KOPT-K1 (cell line): Measurements from ENCODE around the gene PLXND1.
"Not testable (repeated sequence)": the region's sequence is repeated elsewhere in the genome, so short reads cannot be mapped to it uniquely, and the experiment has no call there.

Experiments used
- H3K27ac ChIP-seq: fragments of 200-600 bp; sonication (generic); 2 replicates; pipeline ENCODE4 v1.5.1; 2016; ENCODE audit warnings: antibody characterized with exemption, mild to moderate bottlenecking, low read depth, low read length; ENCODE audit not compliant: poor library complexity, severe bottlenecking
- H3K36me3 ChIP-seq: fragments of 200-600 bp; sonication (generic); 2 replicates; pipeline ENCODE4 v1.5.1; 2017; ENCODE audit warnings: antibody characterized with exemption, mild to moderate bottlenecking, low read length, moderate library complexity; ENCODE audit not compliant: insufficient read depth
- H3K9me3 ChIP-seq: fragments of 200-600 bp; sonication (generic); 2 replicates; pipeline ENCODE4 v1.5.1; 2017; ENCODE audit warnings: antibody characterized with exemption, low read length, mild to moderate bottlenecking; ENCODE audit not compliant: insufficient read depth, poor library complexity, severe bottlenecking

PLXND1 gene

GRCh38 chr3:129606636-129607390 lies at the start of gene PLXND1:
PLXND1 (minus strand) TSS chr3:129606676; CDS start chr3:129606639, 37 bp downstream.
- H3K36me3 ChIP-seq: no peaks in the 10 kb centered on the region
- no peaks in the 10 kb centered on the region for H3K9me3 ChIP-seq
- H3K27ac ChIP-seq: no peak within 1 kb of the TSS

- Histone ChIP-seq H3K27ac (no peak overlapping the region), H3K36me3 (peaks cover 15% of the 10 kb centered on the region)
Measured at GRCh38 chr3:129655291-129655700, 48.8 kb upstream of the PLXND1 start.

GRCh38 chr3:129654131-129654530 lies 47.7 kb upstream of the PLXND1 start:
- Histone ChIP-seq H3K36me3 (peaks cover 15% of the 10 kb centered on the region), H3K9me3 (no peaks in the 10 kb centered on the region), H3K27ac (no peak overlapping the region)

More at GRCh38 chr3:129655291-129655700, 48.8 kb upstream of the PLXND1 start:
- no peaks in the 10 kb centered on the region for H3K9me3 ChIP-seq

- no peak overlapping the region for H3K27ac ChIP-seq
- no peaks in the 10 kb centered on the region for H3K9me3 ChIP-seq
- H3K36me3 ChIP-seq: peaks cover 15% of the 10 kb centered on the region
Measured at GRCh38 chr3:129653019-129653418, 46.5 kb upstream of the PLXND1 start.

- Histone ChIP-seq H3K36me3 (peaks cover 15% of the 10 kb centered on the region), H3K27ac (no peak overlapping the region), H3K9me3 (no peaks in the 10 kb centered on the region)
Measured at GRCh38 chr3:129651435-129652202, 45.1 kb upstream of the PLXND1 start.

- Histone ChIP-seq H3K27ac (no peak overlapping the region), H3K9me3 (no peaks in the 10 kb centered on the region), H3K36me3 (peaks cover 15% of the 10 kb centered on the region)
Measured at GRCh38 chr3:129650256-129650872, 43.9 kb upstream of the PLXND1 start.

- Histone ChIP-seq H3K9me3 (no peaks in the 10 kb centered on the region), H3K36me3 (peaks cover 9% of the 10 kb centered on the region; the same call in 1 of the 2 replicates), H3K27ac (no peak overlapping the region)
Measured at GRCh38 chr3:129648391-129648790, 41.9 kb upstream of the PLXND1 start.

GRCh38 chr3:129645286-129645685 lies 38.8 kb upstream of the PLXND1 start:
- Histone ChIP-seq H3K9me3 (no peaks in the 10 kb centered on the region), H3K27ac (no peak overlapping the region)

GRCh38 chr3:129644836-129645235 lies 38.4 kb upstream of the PLXND1 start:
- Histone ChIP-seq H3K36me3 (no peaks in the 10 kb centered on the region), H3K9me3 (no peaks in the 10 kb centered on the region), H3K27ac (no peak overlapping the region)

More at GRCh38 chr3:129645286-129645685, 38.8 kb upstream of the PLXND1 start:
- H3K36me3 ChIP-seq: no peaks in the 10 kb centered on the region

GRCh38 chr3:129641567-129642260 lies 35.2 kb upstream of the PLXND1 start:
- not testable (repeated sequence) for H3K36me3 ChIP-seq, H3K9me3 ChIP-seq, H3K27ac ChIP-seq

GRCh38 chr3:129640985-129641384 lies 34.5 kb upstream of the PLXND1 start:
- H3K27ac ChIP-seq, H3K36me3 ChIP-seq, H3K9me3 ChIP-seq: not testable (repeated sequence)

GRCh38 chr3:129638481-129638880 lies 32.0 kb upstream of the PLXND1 start:
- Histone ChIP-seq H3K36me3 (no peaks in the 10 kb centered on the region), H3K9me3 (no peaks in the 10 kb centered on the region), H3K27ac (no peak overlapping the region)

- no peak overlapping the region for H3K27ac ChIP-seq
- no peaks in the 10 kb centered on the region for H3K36me3 ChIP-seq
- H3K9me3 ChIP-seq: no peaks in the 10 kb centered on the region
Measured at GRCh38 chr3:129636082-129636481, 29.6 kb upstream of the PLXND1 start.

GRCh38 chr3:129635656-129636055 lies 29.2 kb upstream of the PLXND1 start:
- no peaks in the 10 kb centered on the region for H3K36me3 ChIP-seq
- H3K9me3 ChIP-seq: no peaks in the 10 kb centered on the region
- no peak overlapping the region for H3K27ac ChIP-seq
